ENCODE results near the gene RNGTT. TPM values are rescaled to one million over a fixed set of nuclear protein-coding genes. Genes with fewer than 3 reads are reported as not detected.

RNGTT gene
- total and polyA plus RNA-seq, 8 donors, result 12.1 to 18.5 (median 15.7) TPM

DNA sequence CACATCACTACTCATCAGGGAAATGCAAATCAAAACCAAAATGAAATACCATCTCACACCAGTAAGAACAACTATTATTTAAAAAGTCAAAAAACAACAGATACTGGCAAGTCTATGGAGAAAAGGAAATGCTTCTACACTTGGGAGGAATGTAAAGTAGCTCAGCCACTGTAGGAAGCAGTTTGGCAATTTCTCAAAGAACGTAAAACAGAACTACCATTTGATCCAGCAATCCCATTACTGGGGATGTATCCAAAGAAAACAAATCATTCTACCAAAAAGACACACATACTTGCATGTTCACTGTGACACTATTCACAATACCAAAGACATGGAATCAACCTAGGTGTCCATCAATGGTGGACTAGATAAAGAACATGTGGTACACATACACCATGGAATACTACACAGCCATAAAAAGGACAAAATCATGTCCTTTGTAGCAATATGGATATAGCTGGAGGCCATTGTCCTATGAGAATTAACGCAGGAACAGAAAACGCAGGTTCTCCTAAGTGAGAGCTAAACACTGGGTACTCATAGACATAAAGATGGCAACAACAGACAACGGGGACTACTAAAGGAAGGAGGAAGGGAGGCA is 260.4 kb downstream of the RNGTT start:
- no peak for DNase-seq
- no peaks in the 10 kb centered on the region for H3K27me3 ChIP-seq
- TF ChIP-seq, protein P1, sequence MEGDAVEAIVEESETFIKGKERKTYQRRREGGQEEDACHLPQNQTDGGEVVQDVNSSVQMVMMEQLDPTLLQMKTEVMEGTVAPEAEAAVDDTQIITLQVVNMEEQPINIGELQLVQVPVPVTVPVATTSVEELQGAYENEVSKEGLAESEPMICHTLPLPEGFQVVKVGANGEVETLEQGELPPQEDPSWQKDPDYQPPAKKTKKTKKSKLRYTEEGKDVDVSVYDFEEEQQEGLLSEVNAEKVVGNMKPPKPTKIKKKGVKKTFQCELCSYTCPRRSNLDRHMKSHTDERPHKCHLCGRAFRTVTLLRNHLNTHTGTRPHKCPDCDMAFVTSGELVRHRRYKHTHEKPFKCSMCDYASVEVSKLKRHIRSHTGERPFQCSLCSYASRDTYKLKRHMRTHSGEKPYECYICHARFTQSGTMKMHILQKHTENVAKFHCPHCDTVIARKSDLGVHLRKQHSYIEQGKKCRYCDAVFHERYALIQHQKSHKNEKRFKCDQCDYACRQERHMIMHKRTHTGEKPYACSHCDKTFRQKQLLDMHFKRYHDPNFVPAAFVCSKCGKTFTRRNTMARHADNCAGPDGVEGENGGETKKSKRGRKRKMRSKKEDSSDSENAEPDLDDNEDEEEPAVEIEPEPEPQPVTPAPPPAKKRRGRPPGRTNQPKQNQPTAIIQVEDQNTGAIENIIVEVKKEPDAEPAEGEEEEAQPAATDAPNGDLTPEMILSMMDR (IDR thresholded peaks at IDR 0.05), result no peak
- no peak overlapping the region for H3K4me3 ChIP-seq
- intact Hi-C loops (cut with DNase I), result no loop called here
- ATAC-seq, result no peak
- no peak overlapping the region for H3K27ac ChIP-seq
- H3K36me3 ChIP-seq, result no peaks in the 10 kb centered on the region
- no peaks in the 10 kb centered on the region for H3K9me3 ChIP-seq
- no peaks in the 10 kb centered on the region for H3K4me1 ChIP-seq

DNA sequence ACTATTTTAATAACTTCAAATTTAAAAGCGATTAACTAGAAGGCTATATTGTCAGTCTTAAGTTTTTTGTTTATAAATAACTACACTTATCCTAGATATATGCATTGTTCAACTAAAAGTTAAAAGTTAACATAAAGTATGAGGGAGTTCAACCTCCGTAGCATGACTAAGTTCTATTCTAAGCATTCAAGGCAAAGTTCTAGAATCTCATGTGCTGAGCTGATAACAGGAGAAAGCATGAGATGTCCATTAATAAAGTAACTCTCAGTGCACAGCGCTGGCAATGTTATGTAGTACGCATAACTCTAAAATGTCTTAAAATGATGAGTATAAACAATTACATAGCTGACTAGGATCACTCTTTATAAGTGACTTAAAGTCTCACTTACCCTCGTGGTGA is 264.8 kb downstream of the RNGTT start:
- DNase-seq (no peak), ATAC-seq (no peak)
- H3K36me3 ChIP-seq, result no peaks in the 10 kb centered on the region
- H3K9me3 ChIP-seq, result peaks cover 0 to 14% of the 10 kb centered on the region in 2 donors
- H3K27ac ChIP-seq, result no peak overlapping the region
- no peaks in the 10 kb centered on the region for H3K27me3 ChIP-seq
- intact Hi-C loops (cut with DNase I), result no loop called here
- H3K4me1 ChIP-seq, result no peaks in the 10 kb centered on the region
- no peak overlapping the region for H3K4me3 ChIP-seq
- TF ChIP-seq, protein P1 (IDR thresholded peaks at IDR 0.05), result no peak

DNA sequence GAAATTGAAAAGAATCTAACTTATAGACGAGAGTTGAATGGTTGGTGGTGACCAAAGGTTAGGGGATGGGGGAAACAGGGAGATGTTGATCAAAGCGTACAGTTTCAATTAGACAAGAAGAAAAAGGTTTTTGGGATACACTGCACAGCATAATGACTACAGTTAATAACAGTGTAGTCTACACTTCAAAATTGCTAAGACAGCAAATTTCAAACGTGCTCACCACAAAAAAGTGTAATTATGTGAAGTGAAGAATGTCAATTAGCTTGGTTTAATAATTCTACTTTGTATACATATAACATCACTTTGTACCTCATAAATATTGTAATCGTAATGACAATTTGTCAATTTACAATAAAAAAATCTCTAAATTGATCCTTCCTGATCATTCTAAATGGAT is 267.5 kb downstream of the RNGTT start:
- no peak for ATAC-seq

DNA sequence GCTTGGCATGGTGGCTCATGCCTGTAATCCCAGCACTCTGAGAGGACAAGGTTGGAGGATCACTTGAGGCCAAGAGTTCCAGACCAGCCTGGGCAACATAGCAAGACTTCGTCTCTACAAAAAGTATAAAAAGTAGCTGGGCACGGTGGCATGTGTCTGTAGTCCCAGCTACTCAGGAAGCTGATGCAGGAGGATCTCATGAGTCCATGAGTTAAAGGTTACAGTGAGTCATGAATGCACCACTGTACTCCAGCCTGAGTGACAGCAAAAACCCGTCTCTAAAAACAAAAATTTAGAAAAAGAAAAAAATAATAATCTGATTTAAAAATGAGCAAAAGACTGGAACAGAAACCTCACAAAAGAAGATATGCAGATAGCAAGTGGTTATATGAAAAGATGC is 279.7 kb downstream of the RNGTT start:
- Histone ChIP-seq H3K36me3 (peaks cover 0 to 3% of the 10 kb centered on the region in 2 donors), H3K9me3 (no peaks in the 10 kb centered on the region), H3K27ac (no peak overlapping the region), H3K4me1 (no peaks in the 10 kb centered on the region), H3K4me3 (no peak overlapping the region), H3K27me3 (no peaks in the 10 kb centered on the region)
- TF ChIP-seq, protein P1 (IDR thresholded peaks at IDR 0.05), result no peak
- intact Hi-C loops (cut with DNase I), result no loop called here
- ATAC-seq (no peak), DNase-seq (no peak)

More for the DNA sequence above, 267.5 kb downstream of the RNGTT start:
- no peaks in the 10 kb centered on the region for H3K4me1 ChIP-seq
- intact Hi-C loops (cut with DNase I), result no loop called here
- no peaks in the 10 kb centered on the region for H3K27me3 ChIP-seq
- no peak overlapping the region for H3K27ac ChIP-seq
- TF ChIP-seq, protein P1 (IDR thresholded peaks at IDR 0.05), result no peak
- DNase-seq, result no peak
- H3K36me3 ChIP-seq, result no peaks in the 10 kb centered on the region
- H3K4me3 ChIP-seq, result no peak overlapping the region
- H3K9me3 ChIP-seq, result peaks cover 0 to 14% of the 10 kb centered on the region in 2 donors

DNA sequence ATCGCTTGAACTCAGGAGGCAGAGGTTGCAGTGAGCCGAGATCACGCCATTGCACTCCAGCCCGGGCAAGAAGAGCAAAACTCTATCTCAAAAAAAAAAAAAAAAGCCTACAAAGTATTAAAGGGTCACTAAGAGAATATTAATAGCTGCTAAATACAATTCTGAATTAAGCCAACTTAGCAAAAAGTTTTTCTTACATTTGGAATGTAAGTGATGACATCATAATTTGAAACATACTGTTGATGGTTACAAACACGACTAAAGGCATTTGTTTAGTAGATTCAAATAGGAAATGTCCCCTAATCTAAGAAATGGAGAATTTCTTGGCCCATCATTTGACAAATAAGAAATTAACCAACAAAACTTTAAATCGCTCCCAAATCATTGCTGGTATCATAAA is 282.8 kb downstream of the RNGTT start:
- ATAC-seq, result no peak

More for the DNA sequence above, 282.8 kb downstream of the RNGTT start:
- TF ChIP-seq, protein P1 (IDR thresholded peaks at IDR 0.05), result no peak
- intact Hi-C loops (cut with DNase I), result no loop called here
- Histone ChIP-seq H3K27me3 (no peaks in the 10 kb centered on the region), H3K27ac (no peak overlapping the region), H3K4me1 (no peaks in the 10 kb centered on the region), H3K36me3 (peaks cover 0 to 13% of the 10 kb centered on the region in 2 donors), H3K9me3 (no peaks in the 10 kb centered on the region), H3K4me3 (no peak overlapping the region)
- DNase-seq, result no peak

All from left lung (tissue), 10 donors.